H1 (cell line): ENCODE results near the gene DHX32.

ENCODE experiments used
- BACH1 ChIP-seq: IDR thresholded peaks from 2 replicates; pipeline ENCODE4 v1.6.1; 2012; ENCODE audit warnings: low read length, improper control_type of control experiment
- EZH2 ChIP-seq: fragments of 200-600 bp; sonication (generic); IDR thresholded peaks from 2 replicates; pipeline ENCODE4 v1.7.1; 2012; ENCODE audit warnings: low read depth, mild to moderate bottlenecking, moderate library complexity, low read length, inconsistent platforms; ENCODE audit not compliant: severe bottlenecking
- POLR2AphosphoS5 ChIP-seq: IDR thresholded peaks from 2 replicates; pipeline ENCODE4 v1.6.1; 2011; ENCODE audit warnings: low read depth, low read length
- RBBP5 ChIP-seq: IDR thresholded peaks from 2 replicates; pipeline ENCODE4 v1.7.1; 2012; ENCODE audit warnings: low read depth, mild to moderate bottlenecking, inconsistent platforms, low read length, moderate library complexity, borderline replicate concordance
- TBP ChIP-seq: IDR thresholded peaks from 2 replicates; pipeline ENCODE4 v1.6.1; 2011; ENCODE audit warnings: low read depth, low read length, improper control_type of control experiment
- YY1 ChIP-seq: IDR thresholded peaks from 2 replicates; pipeline ENCODE4 v1.6.1; 2011; ENCODE audit warnings: low read depth, mild to moderate bottlenecking, low read length
- TF ChIP-seq, protein P1 (sequence below): IDR thresholded peaks from 2 replicates; pipeline ENCODE4 v1.6.1; 2011; ENCODE audit warnings: low read length, improper control_type of control experiment
- TF ChIP-seq, protein P2 (sequence below), 3 experiments: IDR thresholded peaks; 1 replicate in 2 of 3; 2 replicates in 1 of 3; pipeline versions ENCODE4 v1.5.1 to v1.6.1; 2011; ENCODE audit warnings: low read length in 3 of 3, mild to moderate bottlenecking in 3 of 3, inconsistent platforms in 2 of 3, low read depth in 1 of 3, moderate library complexity in 1 of 3; ENCODE audit not compliant: insufficient read depth in 1 of 3; ENCODE audit errors: control extremely low read depth in 1 of 3

DNA sequence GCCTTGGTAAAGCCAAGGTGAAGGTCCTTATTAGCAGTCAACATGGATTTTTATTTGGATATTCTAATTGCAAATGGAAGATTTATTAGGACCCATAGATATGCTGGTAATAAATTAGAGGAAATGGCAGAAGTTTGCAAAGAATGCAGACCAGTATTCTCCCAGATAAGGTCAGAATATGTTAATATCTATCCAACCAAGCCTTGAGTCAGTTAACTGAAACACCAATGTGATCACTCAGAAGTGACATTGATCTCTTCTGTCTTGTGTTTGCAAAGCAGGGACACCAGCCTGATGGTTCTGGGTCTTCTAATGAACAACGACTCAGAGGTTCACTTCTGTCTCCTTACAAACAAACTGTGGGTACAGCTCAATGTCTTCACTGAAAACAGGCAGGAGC lies 79.5 kb downstream of the DHX32 start:
- no peak for TF ChIP-seq YY1
- TF ChIP-seq BACH1 = no peak
- TF ChIP-seq, protein P1, sequence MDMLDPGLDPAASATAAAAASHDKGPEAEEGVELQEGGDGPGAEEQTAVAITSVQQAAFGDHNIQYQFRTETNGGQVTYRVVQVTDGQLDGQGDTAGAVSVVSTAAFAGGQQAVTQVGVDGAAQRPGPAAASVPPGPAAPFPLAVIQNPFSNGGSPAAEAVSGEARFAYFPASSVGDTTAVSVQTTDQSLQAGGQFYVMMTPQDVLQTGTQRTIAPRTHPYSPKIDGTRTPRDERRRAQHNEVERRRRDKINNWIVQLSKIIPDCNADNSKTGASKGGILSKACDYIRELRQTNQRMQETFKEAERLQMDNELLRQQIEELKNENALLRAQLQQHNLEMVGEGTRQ = no peak
- TF ChIP-seq, protein P2, sequence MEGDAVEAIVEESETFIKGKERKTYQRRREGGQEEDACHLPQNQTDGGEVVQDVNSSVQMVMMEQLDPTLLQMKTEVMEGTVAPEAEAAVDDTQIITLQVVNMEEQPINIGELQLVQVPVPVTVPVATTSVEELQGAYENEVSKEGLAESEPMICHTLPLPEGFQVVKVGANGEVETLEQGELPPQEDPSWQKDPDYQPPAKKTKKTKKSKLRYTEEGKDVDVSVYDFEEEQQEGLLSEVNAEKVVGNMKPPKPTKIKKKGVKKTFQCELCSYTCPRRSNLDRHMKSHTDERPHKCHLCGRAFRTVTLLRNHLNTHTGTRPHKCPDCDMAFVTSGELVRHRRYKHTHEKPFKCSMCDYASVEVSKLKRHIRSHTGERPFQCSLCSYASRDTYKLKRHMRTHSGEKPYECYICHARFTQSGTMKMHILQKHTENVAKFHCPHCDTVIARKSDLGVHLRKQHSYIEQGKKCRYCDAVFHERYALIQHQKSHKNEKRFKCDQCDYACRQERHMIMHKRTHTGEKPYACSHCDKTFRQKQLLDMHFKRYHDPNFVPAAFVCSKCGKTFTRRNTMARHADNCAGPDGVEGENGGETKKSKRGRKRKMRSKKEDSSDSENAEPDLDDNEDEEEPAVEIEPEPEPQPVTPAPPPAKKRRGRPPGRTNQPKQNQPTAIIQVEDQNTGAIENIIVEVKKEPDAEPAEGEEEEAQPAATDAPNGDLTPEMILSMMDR (IDR thresholded peaks at IDR 0.05; ENCODE audit: control extremely low read depth in 1 of 3, insufficient read depth in 1 of 3, low read depth in 1 of 3, low read length in 3 of 3) = no peak
- TF ChIP-seq RBBP5 = no peak
- TF ChIP-seq TBP = no peak
- TF ChIP-seq POLR2AphosphoS5 = no peak
- no peak for TF ChIP-seq EZH2
